Neutrophil (primary cell): ENCODE data around the gene NR6A1.

Experiments
- H3K27ac ChIP-seq: fragments of 200-600 bp; sonication (generic); 2 replicates; pipeline ENCODE4 v1.5.1; 2016; ENCODE audit warnings: mild to moderate bottlenecking, moderate library complexity
- H3K27me3 ChIP-seq: fragments of 200-600 bp; sonication (generic); 2 replicates; pipeline ENCODE4 v1.6.0; 2016; ENCODE audit warnings: mild to moderate bottlenecking
- H3K36me3 ChIP-seq: fragments of 200-600 bp; sonication (generic); 2 replicates; pipeline ENCODE4 v1.5.1; 2017
- H3K4me1 ChIP-seq, 2 experiments: fragments of 200-600 bp in 1 of 2; sonication (generic) in 1 of 2; 1 replicate in 1 of 2; 2 replicates in 1 of 2; pipeline versions ENCODE4 v1.5.1 to v1.6.1; 2013 to 2016; ENCODE audit warnings: low read depth in 1 of 2, low read length in 1 of 2, mild to moderate bottlenecking in 1 of 2, moderate library complexity in 1 of 2; ENCODE audit not compliant: control insufficient read depth in 1 of 2, insufficient read depth in 1 of 2
- H3K4me3 ChIP-seq, 2 experiments: fragments of 200-600 bp in 1 of 2; sonication (generic) in 1 of 2; 1 replicate in 1 of 2; 2 replicates in 1 of 2; pipeline ENCODE4 v1.5.1; 2013 to 2016; ENCODE audit warnings: low read depth in 1 of 2, low read length in 1 of 2, mild to moderate bottlenecking in 1 of 2, moderate library complexity in 1 of 2
- H3K9me3 ChIP-seq: fragments of 200-600 bp; sonication (generic); 2 replicates; pipeline ENCODE4 v1.5.1; 2016
- CTCF ChIP-seq: fragments of 200-600 bp; sonication (generic); IDR thresholded peaks from 2 replicates; pipeline ENCODE4 v1.5.1; 2016; ENCODE audit warnings: antibody characterized with exemption

The NR6A1 gene

GRCh38 chr9:124553738-124554137, 217.4 kb downstream of the NR6A1 start:
- no peaks in the 10 kb centered on the region for H3K4me1 ChIP-seq
- no peaks in the 10 kb centered on the region for H3K27me3 ChIP-seq
- no peak for TF ChIP-seq CTCF
- no peaks in the 10 kb centered on the region for H3K9me3 ChIP-seq
- H3K27ac ChIP-seq: no peak overlapping the region
- no peak overlapping the region for H3K4me3 ChIP-seq
- H3K36me3 ChIP-seq: peaks cover 22% of the 10 kb centered on the region

GRCh38 chr9:124552273-124552605, 218.9 kb downstream of the NR6A1 start:
- Histone ChIP-seq H3K27ac (no peak overlapping the region), H3K27me3 (no peaks in the 10 kb centered on the region)
- no peak for TF ChIP-seq CTCF

GRCh38 chr9:124551472-124552272, 219.4 kb downstream of the NR6A1 start:
- H3K36me3 ChIP-seq: peaks cover 22% of the 10 kb centered on the region
- no peaks in the 10 kb centered on the region for H3K27me3 ChIP-seq
- no peak overlapping the region for H3K27ac ChIP-seq
- no peak overlapping the region for H3K4me3 ChIP-seq
- TF ChIP-seq CTCF: no peak
- H3K9me3 ChIP-seq: no peaks in the 10 kb centered on the region
- no peaks in the 10 kb centered on the region for H3K4me1 ChIP-seq

More at GRCh38 chr9:124552273-124552605, 218.9 kb downstream of the NR6A1 start:
- Histone ChIP-seq H3K4me3 (no peak overlapping the region), H3K36me3 (peaks cover 22% of the 10 kb centered on the region), H3K9me3 (no peaks in the 10 kb centered on the region), H3K4me1 (no peaks in the 10 kb centered on the region)

- Histone ChIP-seq H3K27me3 (no peaks in the 10 kb centered on the region), H3K36me3 (peaks cover 22% of the 10 kb centered on the region), H3K4me1 (no peaks in the 10 kb centered on the region), H3K9me3 (no peaks in the 10 kb centered on the region), H3K4me3 (no peak overlapping the region), H3K27ac (no peak overlapping the region)
- TF ChIP-seq CTCF: no peak
Measured at GRCh38 chr9:124550072-124550471, 221.0 kb downstream of the NR6A1 start.

GRCh38 chr9:124549016-124549415, 222.1 kb downstream of the NR6A1 start:
- TF ChIP-seq CTCF: no peak
- Histone ChIP-seq H3K36me3 (peaks cover 17% of the 10 kb centered on the region), H3K4me1 (no peaks in the 10 kb centered on the region), H3K27ac (no peak overlapping the region), H3K9me3 (no peaks in the 10 kb centered on the region), H3K4me3 (no peak overlapping the region), H3K27me3 (no peaks in the 10 kb centered on the region)
